GM12878 (cell line): ENCODE results near the gene SLC43A3. TPM values are rescaled to one million over a fixed set of nuclear protein-coding genes. Genes with fewer than 3 reads are reported as not detected.
A peak's percentile ranks its signal among the peaks of the same experiment; 100 is the strongest.

Experiments
- CBX3 ChIP-seq: fragments of 200-600 bp; sonication (generic); IDR thresholded peaks from 2 replicates; pipeline ENCODE4 v1.6.1; 2016; ENCODE audit warnings: low read depth, borderline replicate concordance
- CTCF ChIP-seq, 3 experiments: IDR thresholded peaks in 2 of 3; conservative IDR thresholded peaks in 1 of 3; 2 replicates each; pipeline ENCODE4 v1.5.1; 2011; ENCODE audit warnings: low read depth in 3 of 3, low read length in 3 of 3, mild to moderate bottlenecking in 3 of 3, control low read depth in 2 of 3, moderate library complexity in 2 of 3, inconsistent platforms in 1 of 3, mixed read lengths in 1 of 3; ENCODE audit not compliant: control insufficient read depth in 2 of 3, insufficient read depth in 1 of 3; ENCODE audit errors: extremely low read depth in 1 of 3
- HDAC2 ChIP-seq: fragments of 200-600 bp; sonication (generic); IDR thresholded peaks from 2 replicates; pipeline ENCODE4 v1.6.1; 2017
- KAT2A ChIP-seq: conservative IDR thresholded peaks from 2 replicates; pipeline ENCODE4 v1.6.1; 2011; ENCODE audit warnings: low read depth, low read length; ENCODE audit not compliant: control insufficient read depth
- MEF2B ChIP-seq: fragments of 450-650 bp; IDR thresholded peaks from 2 replicates; pipeline ENCODE4 v1.6.1; 2018; ENCODE audit warnings: mild to moderate bottlenecking, moderate library complexity; ENCODE audit not compliant: partially characterized antibody, poor library complexity, severe bottlenecking
- NFXL1 ChIP-seq: fragments of 450-650 bp; IDR thresholded peaks from 2 replicates; pipeline ENCODE4 v1.6.1; 2017; ENCODE audit warnings: antibody characterized with exemption, mild to moderate bottlenecking, borderline replicate concordance
- NFYA ChIP-seq: IDR thresholded peaks from 2 replicates; pipeline ENCODE4 v1.6.1; 2011; ENCODE audit warnings: low read depth, mild to moderate bottlenecking, low read length, improper control_type of control experiment, borderline replicate concordance
- NR2C2 ChIP-seq: IDR thresholded peaks from 2 replicates; pipeline ENCODE4 v1.6.1; 2011; ENCODE audit warnings: borderline replicate concordance, low read depth; ENCODE audit not compliant: control insufficient read depth, insufficient read length
- PML ChIP-seq: IDR thresholded peaks from 2 replicates; pipeline ENCODE4 v1.6.1; 2012; ENCODE audit warnings: low read length, inconsistent platforms
- RB1 ChIP-seq: fragments of 450-650 bp; formaldehyde crosslinking; IDR thresholded peaks from 2 replicates; pipeline ENCODE4 v1.6.1; 2017; ENCODE audit warnings: mild to moderate bottlenecking, borderline replicate concordance
- SMAD1 ChIP-seq: fragments of 450-650 bp; IDR thresholded peaks from 2 replicates; pipeline ENCODE4 v1.6.1; 2018; ENCODE audit warnings: mild to moderate bottlenecking, low read depth; ENCODE audit not compliant: partially characterized antibody
- SREBF2 ChIP-seq: IDR thresholded peaks from 2 replicates; pipeline ENCODE4 v1.6.1; 2012; ENCODE audit warnings: mild to moderate bottlenecking, low read length
- SUPT20H ChIP-seq: IDR thresholded peaks from 2 replicates; pipeline ENCODE4 v1.6.1; 2011; ENCODE audit warnings: low read depth, mild to moderate bottlenecking, low read length, moderate library complexity, borderline replicate concordance; ENCODE audit not compliant: control insufficient read depth
- TBL1XR1 ChIP-seq: IDR thresholded peaks from 2 replicates; pipeline ENCODE4 v1.6.1; 2012; ENCODE audit warnings: low read depth, low read length, improper control_type of control experiment
- ZNF384 ChIP-seq: IDR thresholded peaks from 2 replicates; pipeline ENCODE4 v1.6.1; 2012; ENCODE audit warnings: low read depth, mild to moderate bottlenecking, low read length, improper control_type of control experiment, borderline replicate concordance
- polyA plus RNA-seq, 11 experiments: library from polyadenylated mRNA; depleted of rRNA in 4 of 11; unstranded in 6 of 11; stranded (reverse) in 5 of 11; fragments of >200 nt; fragmentation: Nextera tagmentation in 4 of 11; fragmentation: Illumina TruSeq in 1 of 11; extraction: Ambion mirVana in 4 of 11; extraction: Trizol in 1 of 11; gene quantifications; 1 replicate in 1 of 11; 2 replicates in 10 of 11; pipeline versions ENCODE4 v1.2.1 to v1.2.3, GENCODE V29; 2011 to 2016; ENCODE audit warnings: inconsistent platforms in 2 of 11, missing spikeins in 2 of 11, low read depth in 1 of 11
- total RNA-seq, 4 experiments: library from RNA; depleted of rRNA in 3 of 4; stranded (reverse); fragments of >200 nt in 3 of 4; fragmentation: Illumina TruSeq in 1 of 4; extraction: Trizol in 1 of 4; gene quantifications; 2 replicates each; pipeline versions ENCODE4 v1.2.1 to v1.2.3, GENCODE V29; 2013 to 2021
- TF ChIP-seq, protein P1 (sequence below): IDR thresholded peaks from 2 replicates; pipeline ENCODE4 v1.6.1; 2012; ENCODE audit warnings: mild to moderate bottlenecking, low read depth, low read length
- TF ChIP-seq, protein P2 (sequence below): IDR thresholded peaks from 2 replicates; pipeline ENCODE4 v1.6.1; 2011; ENCODE audit warnings: low read depth, mild to moderate bottlenecking, low read length, moderate library complexity, borderline replicate concordance; ENCODE audit errors: extremely low read depth
- TF ChIP-seq, protein P3 (sequence below): fragments of 150-350 bp; IDR thresholded peaks from 2 replicates; pipeline ENCODE4 v1.6.1; 2016; ENCODE audit warnings: low read depth, low read length
- TF ChIP-seq, protein P4 (sequence below): fragments of 450-650 bp; IDR thresholded peaks from 2 replicates; pipeline ENCODE4 v1.6.1; 2017; ENCODE audit warnings: low read depth, mild to moderate bottlenecking, moderate library complexity

Gene SLC43A3
- total and polyA plus RNA-seq, 10 of the 15 experiments (the other 5 are each of a cell fraction or from before 2014, with no cell fraction given), result 37.5 to 237 (median 132) TPM

DNA sequence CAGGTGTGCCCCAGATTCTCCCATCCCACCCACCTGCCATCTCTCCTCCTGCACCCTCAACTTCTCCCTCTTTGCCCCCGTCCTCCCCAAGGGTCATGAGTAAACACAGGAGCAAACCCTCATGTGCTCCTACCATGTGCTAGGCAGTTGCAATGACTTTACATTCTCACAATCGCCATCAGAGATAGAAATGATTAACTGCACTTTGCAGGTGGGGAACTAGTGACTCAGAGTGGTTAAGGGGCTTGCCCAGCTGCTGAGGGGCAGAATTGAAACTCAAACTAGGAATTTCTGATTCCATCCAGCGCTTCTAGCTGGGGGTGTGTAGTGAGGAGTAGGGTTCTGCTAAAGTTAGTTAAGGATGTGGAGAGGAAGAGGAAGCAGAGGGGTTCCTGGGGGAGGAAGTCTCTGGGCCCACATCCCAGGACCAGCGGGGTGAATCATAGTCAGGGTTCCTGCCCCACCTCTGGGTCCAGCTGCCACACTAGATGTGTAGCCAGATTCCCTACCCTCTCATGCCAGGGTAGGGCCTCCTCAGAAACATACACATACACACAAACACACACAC is 20.5 kb downstream of the SLC43A3 start (continued):
- TF ChIP-seq SREBF2, result no peak
- TF ChIP-seq, protein P1, sequence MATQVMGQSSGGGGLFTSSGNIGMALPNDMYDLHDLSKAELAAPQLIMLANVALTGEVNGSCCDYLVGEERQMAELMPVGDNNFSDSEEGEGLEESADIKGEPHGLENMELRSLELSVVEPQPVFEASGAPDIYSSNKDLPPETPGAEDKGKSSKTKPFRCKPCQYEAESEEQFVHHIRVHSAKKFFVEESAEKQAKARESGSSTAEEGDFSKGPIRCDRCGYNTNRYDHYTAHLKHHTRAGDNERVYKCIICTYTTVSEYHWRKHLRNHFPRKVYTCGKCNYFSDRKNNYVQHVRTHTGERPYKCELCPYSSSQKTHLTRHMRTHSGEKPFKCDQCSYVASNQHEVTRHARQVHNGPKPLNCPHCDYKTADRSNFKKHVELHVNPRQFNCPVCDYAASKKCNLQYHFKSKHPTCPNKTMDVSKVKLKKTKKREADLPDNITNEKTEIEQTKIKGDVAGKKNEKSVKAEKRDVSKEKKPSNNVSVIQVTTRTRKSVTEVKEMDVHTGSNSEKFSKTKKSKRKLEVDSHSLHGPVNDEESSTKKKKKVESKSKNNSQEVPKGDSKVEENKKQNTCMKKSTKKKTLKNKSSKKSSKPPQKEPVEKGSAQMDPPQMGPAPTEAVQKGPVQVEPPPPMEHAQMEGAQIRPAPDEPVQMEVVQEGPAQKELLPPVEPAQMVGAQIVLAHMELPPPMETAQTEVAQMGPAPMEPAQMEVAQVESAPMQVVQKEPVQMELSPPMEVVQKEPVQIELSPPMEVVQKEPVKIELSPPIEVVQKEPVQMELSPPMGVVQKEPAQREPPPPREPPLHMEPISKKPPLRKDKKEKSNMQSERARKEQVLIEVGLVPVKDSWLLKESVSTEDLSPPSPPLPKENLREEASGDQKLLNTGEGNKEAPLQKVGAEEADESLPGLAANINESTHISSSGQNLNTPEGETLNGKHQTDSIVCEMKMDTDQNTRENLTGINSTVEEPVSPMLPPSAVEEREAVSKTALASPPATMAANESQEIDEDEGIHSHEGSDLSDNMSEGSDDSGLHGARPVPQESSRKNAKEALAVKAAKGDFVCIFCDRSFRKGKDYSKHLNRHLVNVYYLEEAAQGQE, result no peak
- no peak for TF ChIP-seq NFYA
- TF ChIP-seq HDAC2, result no peak
- TF ChIP-seq ZNF384, result no peak
- no peak for TF ChIP-seq SMAD1
- TF ChIP-seq MEF2B, result peak; percentile 63
- no peak for TF ChIP-seq NFXL1
- TF ChIP-seq SUPT20H, result no peak
- TF ChIP-seq PML, result peak; percentile 63; the same call in 1 of the 2 replicates
- TF ChIP-seq TBL1XR1, result no peak
- no peak for TF ChIP-seq CTCF (IDR thresholded peaks at IDR 0.05 in 2 of 3, conservative IDR thresholded peaks at IDR 0.05 in 1 of 3; ENCODE audit: control insufficient read depth in 2 of 3, extremely low read depth in 1 of 3, insufficient read depth in 1 of 3, low read depth in 3 of 3, low read length in 3 of 3)
- TF ChIP-seq, protein P2, sequence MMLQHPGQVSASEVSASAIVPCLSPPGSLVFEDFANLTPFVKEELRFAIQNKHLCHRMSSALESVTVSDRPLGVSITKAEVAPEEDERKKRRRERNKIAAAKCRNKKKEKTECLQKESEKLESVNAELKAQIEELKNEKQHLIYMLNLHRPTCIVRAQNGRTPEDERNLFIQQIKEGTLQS, result no peak
- no peak for TF ChIP-seq KAT2A
- TF ChIP-seq RB1, result no peak
- TF ChIP-seq, protein P3, sequence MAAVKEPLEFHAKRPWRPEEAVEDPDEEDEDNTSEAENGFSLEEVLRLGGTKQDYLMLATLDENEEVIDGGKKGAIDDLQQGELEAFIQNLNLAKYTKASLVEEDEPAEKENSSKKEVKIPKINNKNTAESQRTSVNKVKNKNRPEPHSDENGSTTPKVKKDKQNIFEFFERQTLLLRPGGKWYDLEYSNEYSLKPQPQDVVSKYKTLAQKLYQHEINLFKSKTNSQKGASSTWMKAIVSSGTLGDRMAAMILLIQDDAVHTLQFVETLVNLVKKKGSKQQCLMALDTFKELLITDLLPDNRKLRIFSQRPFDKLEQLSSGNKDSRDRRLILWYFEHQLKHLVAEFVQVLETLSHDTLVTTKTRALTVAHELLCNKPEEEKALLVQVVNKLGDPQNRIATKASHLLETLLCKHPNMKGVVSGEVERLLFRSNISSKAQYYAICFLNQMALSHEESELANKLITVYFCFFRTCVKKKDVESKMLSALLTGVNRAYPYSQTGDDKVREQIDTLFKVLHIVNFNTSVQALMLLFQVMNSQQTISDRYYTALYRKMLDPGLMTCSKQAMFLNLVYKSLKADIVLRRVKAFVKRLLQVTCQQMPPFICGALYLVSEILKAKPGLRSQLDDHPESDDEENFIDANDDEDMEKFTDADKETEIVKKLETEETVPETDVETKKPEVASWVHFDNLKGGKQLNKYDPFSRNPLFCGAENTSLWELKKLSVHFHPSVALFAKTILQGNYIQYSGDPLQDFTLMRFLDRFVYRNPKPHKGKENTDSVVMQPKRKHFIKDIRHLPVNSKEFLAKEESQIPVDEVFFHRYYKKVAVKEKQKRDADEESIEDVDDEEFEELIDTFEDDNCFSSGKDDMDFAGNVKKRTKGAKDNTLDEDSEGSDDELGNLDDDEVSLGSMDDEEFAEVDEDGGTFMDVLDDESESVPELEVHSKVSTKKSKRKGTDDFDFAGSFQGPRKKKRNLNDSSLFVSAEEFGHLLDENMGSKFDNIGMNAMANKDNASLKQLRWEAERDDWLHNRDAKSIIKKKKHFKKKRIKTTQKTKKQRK, result no peak
- TF ChIP-seq, protein P4, sequence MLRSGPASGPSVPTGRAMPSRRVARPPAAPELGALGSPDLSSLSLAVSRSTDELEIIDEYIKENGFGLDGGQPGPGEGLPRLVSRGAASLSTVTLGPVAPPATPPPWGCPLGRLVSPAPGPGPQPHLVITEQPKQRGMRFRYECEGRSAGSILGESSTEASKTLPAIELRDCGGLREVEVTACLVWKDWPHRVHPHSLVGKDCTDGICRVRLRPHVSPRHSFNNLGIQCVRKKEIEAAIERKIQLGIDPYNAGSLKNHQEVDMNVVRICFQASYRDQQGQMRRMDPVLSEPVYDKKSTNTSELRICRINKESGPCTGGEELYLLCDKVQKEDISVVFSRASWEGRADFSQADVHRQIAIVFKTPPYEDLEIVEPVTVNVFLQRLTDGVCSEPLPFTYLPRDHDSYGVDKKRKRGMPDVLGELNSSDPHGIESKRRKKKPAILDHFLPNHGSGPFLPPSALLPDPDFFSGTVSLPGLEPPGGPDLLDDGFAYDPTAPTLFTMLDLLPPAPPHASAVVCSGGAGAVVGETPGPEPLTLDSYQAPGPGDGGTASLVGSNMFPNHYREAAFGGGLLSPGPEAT, result peak; percentile 81
- TF ChIP-seq CBX3, result no peak
- TF ChIP-seq NR2C2, result no peak
